Prostate gland (tissue), 2 donors: Measurements from ENCODE around the gene MXRA8. TPM values are rescaled to one million over a fixed set of nuclear protein-coding genes. Genes with fewer than 3 reads are reported as not detected.

Source experiments
- DNase-seq: peaks from one replicate; pipeline ENCODE4 v3.0.0-alpha.2; 2019; ENCODE audit warnings: low spot score
- H3K27ac ChIP-seq, 2 donors: fragments of 200-600 bp; sonication (generic); 2 replicates each; pipeline ENCODE4 v1.5.1; 2017 to 2019
- H3K27me3 ChIP-seq: fragments of 200-600 bp; sonication (generic); replicated peaks from 2 replicates; pipeline ENCODE4 v1.5.1; 2019; ENCODE audit not compliant: insufficient read depth
- H3K36me3 ChIP-seq, 2 donors: fragments of 200-600 bp; sonication (generic); 1 replicate in 1 of 2; 2 replicates in 1 of 2; pipeline versions ENCODE4 v1.5.1 to v1.8.1; 2017 to 2019
- H3K4me1 ChIP-seq: fragments of 200-600 bp; sonication (generic); replicated peaks from 2 replicates; pipeline ENCODE4 v1.5.1; 2019
- H3K4me3 ChIP-seq, 2 donors: fragments of 200-600 bp; sonication (generic); 2 replicates each; pipeline ENCODE4 v1.5.1; 2017 to 2019
- H3K9me3 ChIP-seq: fragments of 200-600 bp; sonication (generic); 2 replicates; pipeline ENCODE4 v1.5.1; 2017
- POLR2A ChIP-seq: fragments of 450-650 bp; IDR thresholded peaks from one replicate; pipeline ENCODE4 v1.6.1; 2016; ENCODE audit warnings: antibody characterized with exemption, mild to moderate bottlenecking
- POLR2AphosphoS5 ChIP-seq: sonication (generic); formaldehyde crosslinking; IDR thresholded peaks from one replicate; pipeline ENCODE4 v1.6.1; 2017; ENCODE audit warnings: antibody characterized with exemption
- WGBS: methylation state at CpG from one replicate; pipeline ENCODE4 v1.1.5; 2018; 5-methylcytosine and 5-hydroxymethylcytosine counted together
- intact Hi-C: fragments of 100-400 bp; cut with DNase I; formaldehyde crosslinking; loops from one replicate; pipeline ENCODE4 v1.14.2; 2022
- total RNA-seq, 2 donors: library from RNA; depleted of rRNA; stranded (reverse); fragments of >200 nt; gene quantifications; one replicate each; pipeline ENCODE4 v1.1.0, GENCODE V29; 2016
- TF ChIP-seq, protein P1 (sequence below), 4 experiments: fragments of 200-600 bp in 2 of 4; fragments of 450-650 bp in 2 of 4; sonication (generic) in 2 of 4; IDR thresholded peaks; 1 replicate in 3 of 4; 2 replicates in 1 of 4; pipeline ENCODE4 v1.5.1; 2016 to 2019; ENCODE audit warnings: antibody characterized with exemption in 4 of 4, mild to moderate bottlenecking in 2 of 4, moderate library complexity in 2 of 4

Gene MXRA8
- total RNA-seq, 2 donors from 2014 or later = 39.0 to 152 TPM

DNA sequence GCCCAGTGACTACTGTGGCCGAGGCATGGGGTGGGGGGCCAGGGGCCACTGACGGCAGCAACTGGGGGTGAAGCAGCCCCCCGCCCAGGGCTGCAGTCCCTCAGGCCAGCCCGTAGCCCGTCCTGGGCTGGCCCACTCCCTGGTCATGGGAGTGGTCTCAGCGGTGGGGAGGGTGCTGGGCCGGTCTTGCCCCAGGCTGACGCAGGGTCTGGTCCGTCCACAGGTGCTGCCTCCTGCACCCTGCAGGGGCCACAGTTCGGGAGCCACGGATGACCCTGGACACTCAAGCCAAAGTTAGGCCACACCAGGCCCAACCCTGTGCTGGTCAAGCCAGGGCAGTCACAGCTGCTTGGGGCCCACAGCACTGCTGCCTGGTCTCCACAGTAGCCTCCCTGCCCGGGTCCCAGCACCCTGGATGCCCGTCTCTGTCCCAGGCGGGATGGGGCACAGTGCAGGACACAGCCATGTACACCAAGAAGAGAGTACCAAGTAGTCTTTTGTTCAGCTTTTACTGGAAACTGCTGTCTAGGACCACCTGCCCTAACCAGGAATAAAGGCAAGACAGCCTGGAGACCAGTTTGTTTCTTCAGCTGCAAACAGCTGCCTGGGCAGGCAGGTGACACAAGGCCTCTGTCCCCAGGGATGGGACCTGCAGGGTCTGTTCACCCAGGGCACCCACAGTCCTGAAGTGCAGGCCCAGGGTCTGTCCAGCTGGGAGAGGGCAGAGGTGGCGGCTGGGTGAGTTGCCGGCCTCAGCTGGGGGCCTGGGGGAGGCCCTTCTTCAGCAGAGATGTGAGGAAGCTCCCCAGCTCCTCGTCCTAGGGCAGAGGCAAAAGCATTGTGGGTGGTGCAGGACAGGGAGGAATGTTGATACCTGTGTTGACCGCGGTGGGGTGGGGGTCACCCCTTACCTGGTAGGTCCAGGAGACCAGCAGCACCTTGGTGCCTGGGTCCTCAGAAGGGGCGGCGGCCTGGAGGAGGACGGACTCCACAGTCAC lies 46.9 kb downstream of the MXRA8 start:
- TF ChIP-seq POLR2AphosphoS5 = no peak
- TF ChIP-seq, protein P1, sequence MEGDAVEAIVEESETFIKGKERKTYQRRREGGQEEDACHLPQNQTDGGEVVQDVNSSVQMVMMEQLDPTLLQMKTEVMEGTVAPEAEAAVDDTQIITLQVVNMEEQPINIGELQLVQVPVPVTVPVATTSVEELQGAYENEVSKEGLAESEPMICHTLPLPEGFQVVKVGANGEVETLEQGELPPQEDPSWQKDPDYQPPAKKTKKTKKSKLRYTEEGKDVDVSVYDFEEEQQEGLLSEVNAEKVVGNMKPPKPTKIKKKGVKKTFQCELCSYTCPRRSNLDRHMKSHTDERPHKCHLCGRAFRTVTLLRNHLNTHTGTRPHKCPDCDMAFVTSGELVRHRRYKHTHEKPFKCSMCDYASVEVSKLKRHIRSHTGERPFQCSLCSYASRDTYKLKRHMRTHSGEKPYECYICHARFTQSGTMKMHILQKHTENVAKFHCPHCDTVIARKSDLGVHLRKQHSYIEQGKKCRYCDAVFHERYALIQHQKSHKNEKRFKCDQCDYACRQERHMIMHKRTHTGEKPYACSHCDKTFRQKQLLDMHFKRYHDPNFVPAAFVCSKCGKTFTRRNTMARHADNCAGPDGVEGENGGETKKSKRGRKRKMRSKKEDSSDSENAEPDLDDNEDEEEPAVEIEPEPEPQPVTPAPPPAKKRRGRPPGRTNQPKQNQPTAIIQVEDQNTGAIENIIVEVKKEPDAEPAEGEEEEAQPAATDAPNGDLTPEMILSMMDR (IDR thresholded peaks at IDR 0.05) = no peak
- no peak for TF ChIP-seq POLR2A
- no peak overlapping the region for H3K4me3 ChIP-seq
- no peak for DNase-seq
- H3K9me3 ChIP-seq = no peaks in the 10 kb centered on the region
- H3K27me3 ChIP-seq = no peaks in the 10 kb centered on the region
- intact Hi-C loops = no loop called here
- peaks cover 22% of the 10 kb centered on the region for H3K4me1 ChIP-seq
- H3K36me3 ChIP-seq = peaks cover 0 to 33% of the 10 kb centered on the region in 2 donors
- 93% methylated on average over 21 of the region's 22 CpGs for WGBS
- H3K27ac ChIP-seq = peak overlapping the region in 1 of 2 donors; percentile 93

DNA sequence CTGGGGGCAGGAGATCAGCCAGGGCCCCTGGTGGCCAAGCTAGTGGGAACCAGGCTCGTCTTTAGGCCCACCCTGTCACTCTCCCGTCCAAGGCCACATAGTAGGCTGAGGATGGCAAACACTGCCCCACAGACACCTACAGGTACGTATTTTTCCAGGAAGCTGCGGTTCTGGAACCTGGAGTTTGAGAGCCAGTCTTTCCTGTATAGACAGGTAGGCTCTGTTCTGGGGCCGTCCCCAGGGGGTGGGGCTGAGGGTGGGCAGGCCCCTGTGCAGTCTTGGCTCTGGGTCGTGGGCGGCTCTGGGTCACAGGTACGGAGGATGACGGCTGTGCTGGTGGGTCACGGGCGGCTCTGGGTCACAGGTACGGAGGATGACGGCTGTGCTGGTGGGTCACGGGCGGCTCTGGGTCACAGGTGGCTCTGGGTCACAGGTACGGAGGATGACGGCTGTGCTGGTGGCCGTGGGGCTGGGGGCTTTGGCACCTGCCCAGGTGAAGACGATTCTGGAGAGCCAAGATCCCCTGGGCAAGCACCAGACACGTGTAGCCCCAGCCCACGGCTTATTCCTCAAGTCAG lies 47.8 kb downstream of the MXRA8 start:
- peak; percentile 61 for DNase-seq
- Histone ChIP-seq H3K27ac (peak overlapping the region in 1 of 2 donors; percentile 93), H3K4me1 (peaks cover 30% of the 10 kb centered on the region), H3K27me3 (no peaks in the 10 kb centered on the region), H3K9me3 (no peaks in the 10 kb centered on the region), H3K4me3 (no peak overlapping the region), H3K36me3 (peaks cover 0 to 33% of the 10 kb centered on the region in 2 donors)
- intact Hi-C loops = no loop called here
- WGBS = 72% methylated on average over 21 of the region's 21 CpGs
- TF ChIP-seq POLR2A (no peak), POLR2AphosphoS5 (peak; percentile 66)

DNA sequence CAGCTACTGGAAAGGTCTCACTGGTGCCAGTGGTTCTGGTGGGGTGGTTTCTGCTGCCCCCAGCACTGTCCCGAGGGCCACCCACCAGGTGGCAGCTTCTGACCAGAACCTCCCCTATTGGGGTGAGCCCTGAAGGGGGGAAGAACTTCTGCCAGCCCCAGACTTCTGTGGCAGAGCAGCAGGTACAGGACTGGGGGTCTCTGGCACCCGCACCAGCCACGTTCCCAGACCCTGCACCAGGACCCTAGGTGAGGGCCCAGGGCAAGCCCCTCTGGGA lies 48.3 kb downstream of the MXRA8 start:
- H3K36me3 ChIP-seq = peaks cover 0 to 33% of the 10 kb centered on the region in 2 donors
- H3K9me3 ChIP-seq = no peaks in the 10 kb centered on the region
- H3K4me3 ChIP-seq = peak overlapping the region in 1 of 2 donors; percentile 79
- H3K27ac ChIP-seq = peak overlapping the region in 1 of 2 donors; percentile 93
- WGBS = 55% methylated on average over 3 of the region's 3 CpGs
- DNase-seq = no peak
- H3K27me3 ChIP-seq = no peaks in the 10 kb centered on the region
- no peak for TF ChIP-seq POLR2AphosphoS5
- H3K4me1 ChIP-seq = peaks cover 35% of the 10 kb centered on the region
- intact Hi-C loops = no loop called here

DNA sequence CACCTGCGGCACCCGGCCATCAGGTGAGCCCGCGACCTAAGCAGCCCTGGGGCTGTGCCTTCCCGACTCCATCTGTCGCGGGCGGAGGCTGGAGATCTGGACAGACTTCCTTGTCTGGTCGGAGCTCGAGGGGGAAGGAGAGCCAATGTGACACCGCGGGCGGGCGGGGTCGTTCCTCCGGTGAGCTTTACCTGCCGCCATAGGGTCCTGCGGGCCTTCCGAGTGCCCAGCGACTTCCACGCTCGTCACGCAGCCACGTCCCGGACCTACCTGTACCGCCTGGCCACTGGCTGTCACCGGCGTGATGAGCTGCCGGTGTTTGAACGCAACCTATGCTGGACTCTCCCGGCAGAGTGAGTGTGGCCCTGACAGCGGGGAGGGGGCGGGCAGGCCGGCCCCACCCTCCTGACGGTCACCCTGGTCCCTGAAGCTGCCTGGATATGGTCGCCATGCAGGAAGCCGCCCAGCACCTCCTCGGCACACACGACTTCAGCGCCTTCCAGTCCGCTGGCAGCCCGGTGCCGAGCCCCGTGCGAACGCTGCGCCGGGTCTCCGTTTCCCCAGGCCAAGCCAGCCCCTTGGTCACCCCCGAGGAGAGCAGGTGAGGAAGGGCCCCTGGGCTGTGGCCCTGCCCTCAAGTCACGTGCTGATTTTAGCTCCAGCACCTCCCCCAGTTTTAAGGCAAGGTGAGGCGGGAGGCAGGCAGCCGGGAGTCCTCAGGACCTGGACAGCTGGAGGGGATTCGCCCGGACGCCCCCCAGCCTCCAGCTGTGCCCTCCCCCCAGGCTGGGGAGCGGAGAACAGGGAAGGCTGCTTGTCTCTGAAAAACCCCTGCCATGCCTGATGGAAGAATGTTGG lies 48.9 kb downstream of the MXRA8 start:
- H3K4me1 ChIP-seq = peaks cover 40% of the 10 kb centered on the region
- intact Hi-C loops = loop anchor here (5.0 kb wide), 1 partner anchor 38 kb away; the partner anchor contains the start of gene DVL1
- H3K9me3 ChIP-seq = no peaks in the 10 kb centered on the region
- H3K36me3 ChIP-seq = peaks cover 0 to 33% of the 10 kb centered on the region in 2 donors
- 25% methylated on average over 56 of the region's 57 CpGs for WGBS
- DNase-seq = peak; percentile 35
- peak overlapping the region; percentile 89 to 93 for H3K27ac ChIP-seq
- H3K4me3 ChIP-seq = peak overlapping the region; percentile 79 to 97
- TF ChIP-seq, protein P1 (IDR thresholded peaks at IDR 0.05) = no peak
- no peak for TF ChIP-seq POLR2A
- TF ChIP-seq POLR2AphosphoS5 = no peak
- no peaks in the 10 kb centered on the region for H3K27me3 ChIP-seq

DNA sequence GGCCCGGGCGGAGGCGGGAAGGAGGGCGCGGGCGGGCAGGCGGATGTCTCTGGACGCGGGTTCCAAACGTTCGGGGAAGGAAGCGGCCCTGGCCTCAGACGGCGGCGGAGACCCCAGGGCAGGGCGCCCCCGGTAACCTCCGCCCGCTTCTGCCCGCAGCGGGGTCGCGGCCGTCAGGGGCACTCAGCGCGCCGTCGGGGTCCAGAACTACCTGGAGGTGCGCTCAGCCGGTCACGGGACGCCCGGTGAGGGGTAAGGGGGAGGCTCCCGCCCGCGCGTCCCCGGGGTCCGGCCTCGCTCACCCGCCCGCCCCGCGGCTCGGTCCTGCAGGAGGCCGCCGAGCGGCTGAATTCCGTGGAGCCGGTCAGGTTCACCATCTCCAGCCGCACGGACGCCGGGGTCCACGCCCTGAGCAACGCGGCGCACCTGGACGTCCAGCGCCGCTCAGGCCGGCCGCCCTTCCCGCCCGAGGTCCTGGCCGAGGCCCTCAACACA lies 49.6 kb downstream of the MXRA8 start:
- WGBS = under 1% methylated on average over 45 of the region's 66 CpGs
- intact Hi-C loops = loop anchor here (5.0 kb wide), 1 partner anchor 38 kb away; the partner anchor contains the start of gene DVL1
- Histone ChIP-seq H3K9me3 (no peaks in the 10 kb centered on the region), H3K27ac (peak overlapping the region; percentile 89 to 93), H3K27me3 (no peaks in the 10 kb centered on the region), H3K4me1 (peaks cover 40% of the 10 kb centered on the region), H3K36me3 (peaks cover 0 to 26% of the 10 kb centered on the region in 2 donors), H3K4me3 (peak overlapping the region; percentile 79 to 97)
- TF ChIP-seq POLR2A = no peak
- TF ChIP-seq, protein P1 (IDR thresholded peaks at IDR 0.05) = no peak
- TF ChIP-seq POLR2AphosphoS5 = no peak
- no peak for DNase-seq
